GM12873 (cell line): Measurements from ENCODE around the gene CRISPLD2.

Experiments used
- TF ChIP-seq, protein P1 (sequence below): IDR thresholded peaks from 2 replicates; pipeline ENCODE4 v1.5.1; 2012; ENCODE audit warnings: low read depth, mild to moderate bottlenecking, moderate library complexity, low read length, control low read depth; ENCODE audit not compliant: insufficient read depth; ENCODE audit errors: missing control alignments

Gene CRISPLD2

DNA sequence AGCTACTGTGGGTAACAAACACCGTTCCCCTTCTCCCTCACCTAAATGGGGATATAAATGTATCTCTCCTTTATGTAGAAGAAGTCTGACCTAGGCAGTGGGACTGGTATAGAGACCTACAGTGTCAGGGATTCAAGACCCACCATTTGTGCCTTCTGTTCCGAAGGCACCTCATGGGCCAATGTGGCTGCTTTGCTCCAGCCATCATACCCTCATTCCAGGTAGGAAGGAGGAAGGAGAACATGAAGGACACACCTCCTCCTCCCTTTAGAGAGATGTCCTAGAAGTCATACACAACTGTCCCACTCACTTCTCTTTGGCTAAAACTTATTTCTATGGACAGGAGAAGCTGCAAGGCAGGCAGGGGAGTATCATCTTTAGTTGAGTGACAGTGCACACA is 8.3 kb upstream of the CRISPLD2 start:
- TF ChIP-seq, protein P1, sequence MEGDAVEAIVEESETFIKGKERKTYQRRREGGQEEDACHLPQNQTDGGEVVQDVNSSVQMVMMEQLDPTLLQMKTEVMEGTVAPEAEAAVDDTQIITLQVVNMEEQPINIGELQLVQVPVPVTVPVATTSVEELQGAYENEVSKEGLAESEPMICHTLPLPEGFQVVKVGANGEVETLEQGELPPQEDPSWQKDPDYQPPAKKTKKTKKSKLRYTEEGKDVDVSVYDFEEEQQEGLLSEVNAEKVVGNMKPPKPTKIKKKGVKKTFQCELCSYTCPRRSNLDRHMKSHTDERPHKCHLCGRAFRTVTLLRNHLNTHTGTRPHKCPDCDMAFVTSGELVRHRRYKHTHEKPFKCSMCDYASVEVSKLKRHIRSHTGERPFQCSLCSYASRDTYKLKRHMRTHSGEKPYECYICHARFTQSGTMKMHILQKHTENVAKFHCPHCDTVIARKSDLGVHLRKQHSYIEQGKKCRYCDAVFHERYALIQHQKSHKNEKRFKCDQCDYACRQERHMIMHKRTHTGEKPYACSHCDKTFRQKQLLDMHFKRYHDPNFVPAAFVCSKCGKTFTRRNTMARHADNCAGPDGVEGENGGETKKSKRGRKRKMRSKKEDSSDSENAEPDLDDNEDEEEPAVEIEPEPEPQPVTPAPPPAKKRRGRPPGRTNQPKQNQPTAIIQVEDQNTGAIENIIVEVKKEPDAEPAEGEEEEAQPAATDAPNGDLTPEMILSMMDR = no peak

DNA sequence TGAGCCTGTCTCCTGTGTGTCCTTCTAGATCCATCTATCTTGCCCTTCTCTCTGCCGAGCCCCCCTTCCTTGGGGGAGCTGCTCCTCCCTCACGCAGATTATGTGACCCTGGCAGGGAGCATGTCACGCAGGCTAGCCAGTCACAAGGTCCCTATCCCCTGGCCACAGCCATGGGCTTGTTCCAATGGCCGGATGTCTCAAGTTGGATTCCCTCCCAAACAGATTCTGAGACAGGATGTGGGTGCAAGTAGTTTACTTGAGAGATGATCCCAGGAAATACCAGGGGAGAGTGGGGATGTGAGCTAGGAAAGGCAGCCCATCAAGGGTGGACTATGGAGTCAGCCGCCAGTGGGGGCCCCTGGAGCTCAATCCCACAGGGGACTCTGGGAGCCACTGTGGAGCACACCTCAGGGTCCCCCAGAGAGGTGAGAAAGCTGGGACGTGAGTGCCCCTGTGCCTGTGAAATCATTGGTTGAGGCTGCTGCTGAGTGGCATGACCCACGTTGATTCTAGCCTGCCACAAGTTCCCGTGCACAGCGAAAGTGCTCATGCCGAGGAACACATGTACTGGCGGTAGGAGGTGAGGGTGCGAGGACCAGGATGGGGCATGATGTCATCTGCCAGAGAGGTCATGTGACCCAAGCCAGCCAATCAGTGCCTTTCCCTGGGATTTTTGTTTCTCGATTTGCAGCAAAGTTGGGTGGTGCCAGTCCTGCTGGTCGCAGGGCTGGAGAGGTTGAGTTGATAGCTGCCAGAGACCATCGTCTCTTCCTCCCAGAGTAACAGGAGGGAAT is 6.4 kb upstream of the CRISPLD2 start:
- TF ChIP-seq, protein P1 = no peak

DNA sequence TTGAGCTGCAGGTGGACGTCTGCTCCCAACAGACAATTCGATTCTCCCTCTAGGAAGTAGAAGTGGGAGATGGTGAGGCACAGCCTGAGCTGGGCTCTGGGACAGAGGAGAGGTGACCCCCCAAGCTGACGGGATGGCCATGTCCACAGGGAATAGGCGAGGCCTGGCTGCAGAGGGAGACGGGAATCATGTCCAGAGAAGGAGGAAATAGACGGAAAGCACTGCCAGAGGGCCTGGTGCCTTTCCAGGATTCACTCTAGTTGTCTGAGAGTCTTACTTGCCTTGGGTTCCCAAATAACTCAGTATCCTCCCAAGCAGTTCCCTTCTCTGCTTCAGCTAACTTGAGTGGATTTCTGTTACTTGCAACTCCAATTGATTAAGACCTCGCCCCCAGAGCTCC is 4.3 kb upstream of the CRISPLD2 start:
- TF ChIP-seq, protein P1 = no peak

DNA sequence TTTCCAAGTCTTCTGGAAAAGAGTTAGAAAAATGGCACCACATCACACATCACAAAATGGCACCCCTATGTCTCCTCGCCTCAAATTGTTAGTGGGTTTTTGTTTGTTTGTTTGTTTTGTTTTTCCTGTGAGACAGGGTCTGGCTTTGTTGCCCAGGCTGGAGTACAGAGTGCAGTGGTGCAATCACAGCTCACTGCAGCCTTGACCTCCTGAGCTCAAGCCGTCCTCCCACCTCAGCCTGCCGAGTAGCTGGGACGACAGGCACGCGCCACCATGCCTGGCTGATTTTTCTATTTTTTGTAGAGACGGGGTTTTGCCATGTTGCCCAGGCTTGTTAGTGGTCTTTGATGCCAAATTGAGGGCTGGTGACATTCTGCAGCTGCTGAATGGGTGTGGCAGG is 3.8 kb upstream of the CRISPLD2 start:
- TF ChIP-seq, protein P1 = no peak

DNA sequence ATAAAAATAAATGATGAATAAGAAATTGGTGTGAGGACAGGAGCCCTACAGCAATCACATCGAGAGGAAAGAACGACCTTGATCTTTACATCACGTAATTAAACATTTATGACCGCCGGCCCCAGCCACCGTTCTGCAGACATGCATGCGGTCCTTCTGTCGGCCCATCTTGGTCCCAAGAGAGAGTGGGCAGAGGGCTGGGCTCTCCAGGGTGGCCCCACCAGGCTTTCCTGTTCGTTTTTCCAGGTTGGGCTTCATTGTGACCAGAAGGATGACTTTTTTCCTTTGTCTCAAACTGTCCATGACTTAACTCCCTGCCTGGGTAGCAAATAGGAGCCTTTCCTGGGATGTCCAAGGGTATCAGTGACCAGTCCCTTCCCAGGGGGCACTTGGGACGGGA is 3.3 kb upstream of the CRISPLD2 start:
- TF ChIP-seq, protein P1 = no peak

DNA sequence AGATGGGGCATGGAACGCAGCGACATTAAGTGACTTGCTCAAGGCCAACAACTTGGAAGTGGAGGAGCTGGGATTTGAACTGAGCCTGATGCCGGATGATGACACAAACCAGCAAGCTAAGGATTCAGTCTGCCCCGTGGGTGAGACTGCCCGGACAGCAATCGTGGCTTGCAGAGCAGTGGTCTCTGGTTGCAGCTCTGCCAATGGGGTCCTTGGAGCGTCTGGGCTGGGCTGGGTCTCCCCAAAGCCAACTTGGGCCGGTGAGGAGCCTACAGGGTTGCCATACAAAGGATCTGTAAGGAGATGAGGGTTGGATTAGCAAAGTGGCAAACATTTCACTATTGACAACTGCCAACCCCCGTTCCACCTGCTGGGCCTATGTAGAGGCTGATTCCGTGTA is 2.6 kb upstream of the CRISPLD2 start:
- TF ChIP-seq, protein P1 = no peak

DNA sequence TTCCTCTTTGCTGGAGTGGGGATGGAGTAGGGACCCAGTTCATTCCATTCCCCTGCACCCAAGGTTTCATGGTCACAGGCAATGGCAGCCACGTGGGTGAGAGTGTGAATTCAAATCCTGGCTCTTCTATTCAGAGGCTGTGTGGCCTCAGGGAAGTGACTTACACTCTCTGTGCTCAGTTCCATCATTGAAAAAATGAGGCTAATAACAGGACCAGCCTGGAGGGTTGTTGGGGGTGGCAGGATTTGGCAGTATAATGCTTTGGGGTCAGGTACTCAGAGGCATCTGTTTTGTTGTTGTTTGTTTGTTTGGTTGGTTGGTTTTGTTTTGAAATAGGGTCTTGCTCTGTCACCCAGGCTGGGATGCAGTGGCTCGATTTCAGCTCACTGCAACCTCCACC is 2.2 kb upstream of the CRISPLD2 start:
- TF ChIP-seq, protein P1 = no peak
